GM18868 (cell line): ENCODE results near the gene PDE6A.
"Not testable (repeated sequence)": the region's sequence is repeated elsewhere in the genome, so short reads cannot be mapped to it uniquely, and the experiment has no call there.

Experiments used
- ATAC-seq: cut with Tn5 transposase; IDR thresholded peaks from one replicate; pipeline ENCODE4 v1.9.1; 2021; ENCODE audit warnings: mild to moderate bottlenecking, moderate library complexity; ENCODE audit not compliant: unreplicated experiment

Gene PDE6A

DNA sequence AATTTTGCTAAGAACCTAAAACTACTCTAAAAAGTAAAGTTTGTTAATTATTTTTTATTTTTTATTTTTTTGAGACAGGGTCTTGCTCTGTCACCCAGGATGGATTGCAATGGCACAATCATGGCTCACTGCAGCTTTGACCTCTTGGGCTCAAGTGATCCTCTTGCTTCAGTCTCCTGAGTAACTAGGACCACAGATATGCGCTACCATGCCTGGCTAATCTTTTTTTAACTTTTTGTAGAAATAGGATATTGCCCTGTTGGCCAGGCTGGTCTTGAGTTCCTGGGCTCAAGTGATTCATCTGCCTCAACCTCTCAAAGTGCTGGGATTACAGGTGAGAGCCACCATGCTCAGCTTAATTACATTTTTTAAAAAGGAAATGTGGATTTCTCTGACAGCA, 45.8 kb downstream of the PDE6A start:
- ATAC-seq, result no peak

DNA sequence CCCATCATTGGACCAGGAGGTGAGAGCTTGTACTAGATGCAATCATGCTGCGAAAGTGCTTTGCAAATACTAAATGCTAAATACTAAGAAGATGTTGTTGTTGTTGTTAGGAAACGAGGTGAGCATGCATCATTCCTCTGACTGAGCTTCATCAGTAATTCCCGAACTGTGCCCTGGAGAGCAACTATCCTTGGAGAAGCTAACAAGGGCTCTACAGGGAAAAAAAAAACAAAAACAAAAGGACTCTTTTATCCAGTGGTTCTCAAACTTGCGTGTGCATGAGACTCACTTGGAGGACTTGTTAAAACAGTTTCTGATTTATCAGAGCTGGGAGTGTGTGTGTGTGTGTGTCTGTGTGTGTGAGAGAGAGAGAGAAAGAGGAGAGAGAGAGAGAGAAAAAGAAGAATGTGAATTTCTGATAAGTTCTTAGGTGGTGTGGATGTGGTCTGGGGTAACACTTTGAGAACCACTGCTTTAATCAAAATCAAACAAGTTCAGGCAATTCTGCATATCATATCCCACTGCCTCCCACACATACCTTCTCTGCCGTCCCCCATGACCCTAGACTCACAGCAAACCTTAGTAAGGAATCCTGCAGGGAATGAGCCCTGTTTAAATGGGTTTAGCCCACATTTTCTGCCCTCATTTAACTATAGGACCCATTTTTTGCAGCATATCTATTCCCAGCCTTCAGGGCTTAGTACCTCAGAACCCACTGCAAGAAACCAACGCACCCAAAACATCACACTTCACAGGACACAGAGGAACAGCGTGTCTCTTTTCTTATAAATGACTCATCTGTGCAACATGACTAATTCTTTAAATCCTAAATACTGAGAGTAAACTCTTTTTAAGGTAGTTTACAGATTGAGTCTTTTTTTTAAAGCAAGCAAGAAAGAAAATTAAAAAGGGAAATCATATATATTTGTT, 48.9 kb downstream of the PDE6A start:
- ATAC-seq, result no peak

DNA sequence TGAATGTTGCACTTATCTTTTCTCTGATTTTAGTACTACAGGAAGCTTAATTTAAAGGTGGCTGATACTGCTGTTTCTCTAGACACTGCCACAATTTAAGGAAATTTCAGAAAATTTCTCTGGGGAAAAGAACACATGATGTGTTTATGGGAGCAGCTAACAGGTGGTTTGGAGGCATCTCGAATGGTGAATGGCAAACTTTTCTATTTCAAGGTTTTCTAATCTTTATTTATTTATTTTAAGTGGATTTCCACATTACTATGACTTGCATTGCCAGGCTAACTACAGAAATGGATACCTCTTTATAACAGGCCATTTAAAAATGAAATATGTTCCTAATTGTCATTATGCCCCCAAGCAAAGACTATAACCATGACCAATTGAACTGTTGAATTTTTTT, 50.4 kb downstream of the PDE6A start:
- no peak for ATAC-seq

DNA sequence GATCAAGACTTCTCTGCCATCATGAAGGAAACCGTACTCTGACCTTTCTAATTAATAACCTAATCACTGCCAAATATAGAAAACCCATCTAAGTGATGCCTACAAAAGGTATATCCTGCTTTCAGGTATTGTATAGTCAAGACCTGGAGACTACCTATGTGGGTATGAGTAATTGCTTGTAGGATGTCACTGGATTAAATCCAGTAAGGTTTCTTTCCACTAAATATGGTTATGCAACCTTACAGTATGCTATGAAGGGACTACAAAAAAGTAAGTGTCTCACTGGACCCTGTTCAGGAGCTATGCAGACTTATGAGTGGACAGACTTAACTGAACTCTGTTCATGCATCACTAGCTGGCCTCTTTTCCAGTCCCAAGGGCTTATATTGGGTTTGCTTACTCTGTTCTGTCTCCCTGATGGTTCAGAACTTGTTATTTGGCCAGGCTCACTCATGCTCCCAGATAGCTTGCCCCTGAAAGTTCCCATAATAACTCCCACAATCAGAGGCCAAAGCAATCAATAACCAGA, 51.1 kb downstream of the PDE6A start:
- ATAC-seq, result no peak

DNA sequence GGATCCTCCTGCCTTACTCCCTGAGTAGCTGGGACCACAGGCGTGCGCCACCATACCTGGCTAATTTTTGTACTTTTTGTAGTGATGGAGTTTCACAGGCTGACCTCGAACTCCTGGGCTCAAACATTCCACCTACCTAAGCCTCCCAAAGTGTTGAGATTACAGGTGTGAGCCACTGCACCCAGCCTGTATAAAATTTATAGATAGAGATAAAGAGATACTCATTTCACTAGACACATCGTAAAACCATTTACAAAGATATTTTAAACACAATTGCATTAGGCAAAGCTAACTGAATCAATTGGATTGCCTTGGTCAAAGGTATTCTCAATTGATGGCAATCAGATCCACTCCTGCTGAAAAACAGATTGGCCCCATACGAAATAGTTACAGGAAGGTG, 52.0 kb downstream of the PDE6A start:
- no peak for ATAC-seq

DNA sequence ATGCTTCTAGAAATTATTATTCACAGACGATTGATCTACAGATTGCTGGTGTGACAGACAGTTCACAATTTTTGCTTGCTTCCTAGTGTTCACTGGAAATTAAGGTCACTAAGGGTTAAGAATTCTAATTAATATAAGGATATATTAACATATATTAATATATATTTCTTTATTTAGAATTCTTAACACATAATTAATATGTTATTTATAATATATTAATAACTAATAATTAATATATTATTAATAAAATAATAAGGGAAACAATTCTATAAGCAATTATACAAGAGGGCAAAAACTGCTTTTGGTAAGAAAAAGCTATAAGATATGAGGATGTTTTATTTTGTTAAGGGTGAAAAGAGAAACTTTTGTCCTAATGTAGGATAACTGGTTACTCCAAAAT, 56.3 kb downstream of the PDE6A start:
- no peak for ATAC-seq

DNA sequence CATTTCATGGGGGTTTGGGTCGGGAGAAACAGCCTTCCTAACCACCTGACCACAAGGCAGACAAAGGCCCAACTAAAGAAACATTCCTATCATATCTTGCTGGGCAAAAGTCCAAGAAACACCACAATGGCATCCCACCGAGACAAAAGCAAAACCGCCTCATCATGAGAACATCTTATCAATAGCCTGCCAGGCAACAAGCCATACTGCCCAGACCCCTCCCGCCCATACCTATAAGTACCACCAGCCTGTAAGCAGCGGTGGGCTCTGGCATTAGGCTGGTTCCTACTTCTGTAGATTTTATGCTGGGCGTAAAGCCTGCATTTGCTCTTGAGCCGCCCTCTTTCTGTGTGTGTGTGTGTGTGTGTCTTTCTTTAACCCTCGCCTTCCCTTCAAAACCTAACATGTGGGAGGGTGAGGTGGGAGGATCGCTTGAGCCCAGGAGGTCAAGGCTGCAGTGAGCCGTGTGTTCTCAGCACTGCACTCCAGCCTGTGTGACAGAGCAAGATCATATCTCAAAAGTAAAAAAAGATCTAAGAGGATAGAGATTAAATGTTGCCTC, 56.9 kb downstream of the PDE6A start:
- no peak for ATAC-seq

DNA sequence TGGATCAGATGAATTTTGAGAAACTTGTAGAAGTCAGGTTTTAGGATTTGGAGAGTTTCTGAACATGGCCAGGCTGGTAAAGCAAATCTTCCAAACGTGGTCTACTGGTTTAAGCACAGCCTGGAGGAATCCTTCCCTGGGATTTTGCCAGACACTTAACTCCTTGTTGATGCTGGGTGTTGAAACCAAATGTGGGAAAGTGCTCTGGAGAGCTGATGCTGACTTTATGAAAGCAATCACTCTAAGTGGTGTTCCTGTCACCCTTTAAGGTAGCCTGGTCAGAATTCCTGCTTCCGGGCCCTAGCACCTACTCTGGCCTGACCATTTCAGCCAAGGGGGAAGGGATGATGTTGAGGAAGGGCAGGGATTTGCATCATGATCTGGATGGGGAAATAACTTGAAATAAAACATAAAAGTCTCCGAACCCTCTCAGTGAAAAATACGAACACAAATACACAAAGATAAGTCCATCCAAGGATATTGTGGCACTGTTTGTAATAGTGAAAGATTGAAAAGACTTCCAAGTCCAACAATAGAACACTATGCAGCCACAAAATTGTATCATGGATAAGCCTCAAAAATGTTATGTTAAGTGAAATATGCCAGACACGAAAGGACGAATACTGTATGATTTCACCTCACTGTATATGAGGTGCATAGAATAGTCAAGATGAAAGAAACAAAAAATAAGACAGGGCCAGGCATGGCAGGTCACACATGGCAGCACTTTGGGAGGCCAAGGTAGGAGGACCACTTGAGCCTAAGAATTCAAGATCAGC, 57.7 kb downstream of the PDE6A start:
- ATAC-seq, result no peak

DNA sequence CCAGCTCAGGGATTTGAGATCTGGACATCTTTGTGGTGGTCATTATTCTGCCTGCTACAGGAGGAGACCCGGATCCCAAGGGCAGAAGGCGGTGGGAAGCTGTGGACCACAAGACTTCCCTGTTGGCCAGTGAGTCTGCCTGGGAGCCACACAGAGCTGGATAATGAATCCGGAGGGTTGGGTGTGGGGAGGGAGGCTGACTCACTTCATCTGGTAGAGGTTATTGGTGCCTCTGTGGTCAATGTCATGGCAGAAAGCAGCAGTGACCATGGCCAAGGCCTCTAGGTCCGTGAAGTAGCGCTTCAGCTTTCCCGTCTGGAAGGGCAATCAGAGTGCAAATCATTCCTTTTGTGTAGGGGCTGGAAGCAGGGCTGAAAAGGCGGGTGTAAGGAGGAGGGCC, 58.5 kb downstream of the PDE6A start:
- no peak for ATAC-seq

DNA sequence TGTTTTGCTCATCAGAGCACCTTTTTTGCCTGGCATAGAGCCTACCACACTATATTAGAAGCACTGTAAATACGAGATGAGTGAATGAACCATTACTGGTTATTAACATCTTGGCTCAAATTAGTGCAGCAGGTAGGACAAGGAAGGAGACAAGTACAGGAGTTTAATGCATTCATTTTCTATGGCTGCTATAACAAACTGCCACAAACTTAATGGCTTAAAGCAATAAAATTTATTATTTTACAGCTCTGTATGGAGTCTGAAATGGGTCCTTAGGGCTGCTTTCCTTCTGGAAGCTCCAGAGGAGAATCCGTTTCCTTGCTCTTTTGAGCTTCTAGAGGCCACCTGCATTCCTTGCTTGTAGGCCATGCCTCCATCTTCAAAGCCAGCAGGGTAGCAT, 59.1 kb downstream of the PDE6A start:
- ATAC-seq, result no peak

GRCh38 chr5:149883550-149883949, 61.0 kb downstream of the PDE6A start:
- no peak for ATAC-seq

DNA sequence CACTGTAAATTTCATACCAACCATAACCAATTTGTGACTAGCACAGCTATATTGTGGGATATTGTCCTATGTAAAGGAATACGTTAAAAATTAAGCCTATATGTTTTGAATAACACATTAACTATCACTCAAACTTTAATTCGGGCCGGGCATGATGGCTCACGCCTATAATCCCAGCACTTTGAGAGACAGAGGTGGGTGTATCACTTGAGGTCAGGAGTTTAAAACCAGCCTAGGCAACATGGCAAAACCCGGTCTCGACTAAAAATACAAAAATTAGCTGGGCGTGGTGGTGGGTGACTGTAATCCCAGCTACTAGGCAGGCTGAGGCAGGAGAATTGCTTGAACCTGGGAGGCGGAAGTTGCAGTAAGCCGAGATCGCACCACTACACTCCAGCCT, 62.0 kb downstream of the PDE6A start:
- not testable (repeated sequence) for ATAC-seq

DNA sequence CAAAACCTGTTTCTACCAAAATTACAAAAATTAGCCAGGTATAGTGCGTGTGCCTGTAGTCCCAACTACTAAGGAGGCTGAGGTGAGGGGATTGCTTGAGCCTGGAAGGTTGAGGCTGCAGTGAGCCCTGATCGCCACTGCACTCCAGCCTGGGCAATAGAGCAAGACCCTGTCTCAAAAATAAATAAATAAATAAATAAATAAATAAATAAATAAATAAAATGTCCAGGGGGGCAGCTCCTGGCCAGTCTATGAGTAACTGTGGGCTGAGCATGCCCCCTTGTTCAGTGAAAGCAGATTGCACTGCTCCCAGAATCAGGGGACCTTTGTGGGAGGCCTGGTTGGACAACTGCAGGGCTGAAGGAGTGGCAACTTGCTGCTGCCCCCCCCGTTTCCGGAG, 62.7 kb downstream of the PDE6A start:
- no peak for ATAC-seq

DNA sequence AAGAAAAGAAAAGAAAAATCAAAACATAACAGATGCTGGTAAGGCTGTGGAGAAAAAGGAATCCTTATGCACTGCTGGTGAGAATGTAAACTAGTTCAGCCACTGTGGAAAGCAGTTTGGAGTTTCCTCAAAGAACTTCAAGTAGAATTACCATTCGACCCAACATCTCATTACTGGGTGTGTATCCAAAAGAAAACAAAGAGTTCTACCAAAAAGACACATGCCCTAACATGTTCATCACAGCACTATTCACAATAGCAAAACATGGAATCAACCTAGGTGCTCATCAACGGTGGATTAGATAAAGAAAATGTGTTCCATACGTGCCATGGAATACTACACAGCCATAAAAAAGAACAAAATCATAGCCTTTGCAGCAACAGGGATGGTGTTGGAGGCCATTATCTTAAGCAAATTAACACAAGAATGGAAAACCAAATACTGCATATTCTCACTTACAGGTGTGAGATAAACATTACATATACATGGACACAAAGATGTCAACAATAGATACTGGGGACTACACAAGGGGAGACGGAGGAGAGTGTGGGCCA, 63.4 kb downstream of the PDE6A start:
- ATAC-seq, result no peak

DNA sequence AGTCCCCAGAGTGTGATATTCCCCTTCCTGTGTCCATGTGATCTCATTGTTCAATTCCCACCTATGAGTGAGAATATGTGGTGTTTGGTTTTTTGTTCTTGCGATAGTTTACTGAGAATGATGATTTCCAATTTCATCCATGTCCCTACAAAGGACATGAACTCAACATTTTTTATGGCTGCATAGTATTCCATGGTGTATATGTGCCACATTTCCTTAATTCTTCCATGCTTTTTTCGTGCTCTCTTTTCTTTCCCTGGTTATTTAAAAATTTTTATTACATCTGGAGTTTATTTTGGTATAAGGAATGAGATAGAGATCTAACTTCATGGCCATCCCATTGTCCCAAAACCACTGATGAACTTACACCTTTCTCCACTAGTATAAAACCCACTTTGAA, 65.0 kb downstream of the PDE6A start:
- ATAC-seq, result not testable (repeated sequence)

DNA sequence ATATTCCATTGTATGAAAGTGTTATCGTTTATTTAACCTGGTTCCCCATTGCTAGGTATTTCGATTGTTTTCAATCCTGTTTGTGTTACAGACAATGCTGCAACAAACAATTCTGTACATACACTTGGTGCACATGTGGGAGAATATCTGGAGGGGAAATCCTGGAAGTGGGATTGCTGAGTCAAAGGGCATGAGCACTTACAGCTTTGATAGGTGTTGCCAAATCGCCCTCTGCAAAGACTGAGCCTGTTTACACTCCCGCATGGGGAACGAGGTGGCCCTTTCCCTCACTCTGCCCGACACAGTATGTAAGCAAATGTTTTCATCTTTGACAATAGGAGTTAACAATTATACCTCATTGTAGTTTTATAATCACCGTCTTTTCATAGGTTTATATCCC, 66.2 kb downstream of the PDE6A start:
- no peak for ATAC-seq

- no peak for ATAC-seq
These were observed 70.7 kb downstream of the PDE6A start for GRCh38 chr5:149873896-149874295.

- no peak for ATAC-seq
These were observed 72.1 kb downstream of the PDE6A start for GRCh38 chr5:149872351-149873040.

- no peak for ATAC-seq
These were observed 73.1 kb downstream of the PDE6A start for GRCh38 chr5:149871471-149871870.

DNA sequence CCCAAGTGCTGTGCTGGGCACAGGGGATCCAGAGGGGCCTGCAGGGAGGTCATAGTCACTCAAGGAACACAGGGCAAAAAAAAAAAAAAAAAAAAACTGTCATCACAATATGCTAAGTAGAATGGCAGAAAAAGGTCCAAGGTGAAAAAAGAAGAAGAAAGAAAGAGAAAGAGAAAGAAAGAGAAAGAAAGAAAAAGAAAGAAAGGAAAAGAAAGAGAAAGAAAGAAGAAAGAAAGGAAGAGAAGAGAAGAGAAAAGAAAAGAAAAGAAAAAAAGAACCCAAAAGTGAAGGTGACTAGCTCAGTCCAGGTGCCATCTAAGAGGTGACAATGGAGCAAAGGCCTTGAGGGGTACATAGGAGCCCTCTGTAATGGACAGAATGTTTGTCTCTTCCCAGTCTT, 73.9 kb downstream of the PDE6A start:
- ATAC-seq, result no peak

DNA sequence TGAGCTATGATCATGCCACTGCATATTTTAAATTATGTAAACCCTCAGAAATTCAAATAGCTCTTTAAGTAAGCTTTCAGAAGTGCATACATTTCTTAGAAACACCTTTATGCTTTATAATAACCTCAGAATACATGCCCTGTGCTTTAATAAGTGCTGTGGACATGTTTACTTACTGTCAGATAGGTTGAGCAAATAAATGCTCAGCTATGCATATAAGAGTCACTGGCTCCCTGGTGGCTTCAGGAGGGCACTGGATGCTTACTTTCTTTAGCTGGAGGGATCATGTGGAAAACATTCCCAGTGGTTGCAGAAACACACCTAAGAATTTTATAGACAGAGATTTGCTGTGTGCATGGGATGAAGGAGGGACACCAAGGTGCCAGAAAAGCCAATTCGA, 74.4 kb downstream of the PDE6A start:
- ATAC-seq, result no peak
